Measurements from ENCODE around the gene TRIM43B.
"Not testable (repeated sequence)": the region's sequence is repeated elsewhere in the genome, so short reads cannot be mapped to it uniquely, and the experiment has no call there.

The TRIM43B gene

DNA sequence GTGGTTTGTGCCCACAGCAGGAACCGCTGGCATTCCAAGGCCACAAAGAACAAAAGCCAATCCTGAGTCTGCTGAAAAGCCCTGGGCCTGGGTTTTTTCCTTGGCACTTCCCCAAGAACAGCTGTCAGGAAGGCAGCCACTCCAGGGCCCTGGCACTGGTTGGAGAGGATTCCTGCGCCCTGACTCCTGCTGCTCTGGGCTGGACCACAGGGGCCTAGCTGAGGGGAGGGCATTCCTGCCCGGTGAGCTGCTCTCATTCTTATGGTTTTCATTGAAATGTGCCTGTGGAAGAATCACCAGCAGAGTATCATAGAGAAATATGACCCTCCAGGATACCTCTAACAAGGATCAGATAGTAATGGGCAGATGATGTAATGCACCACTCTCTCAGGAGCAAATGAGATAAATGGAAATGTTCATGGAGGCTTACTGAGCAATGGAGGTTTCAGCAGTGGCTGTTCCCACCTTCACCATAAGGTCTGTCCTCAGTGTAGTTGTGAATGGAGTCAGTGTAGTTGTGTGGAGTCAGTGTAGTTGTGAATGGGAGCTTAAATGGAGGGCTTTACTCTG is 50.0 kb downstream of the TRIM43B start:
- in situ Hi-C loops (cut with MboI; ENCODE audit: low sequenced_read_pairs), result not testable (repeated sequence)

DNA sequence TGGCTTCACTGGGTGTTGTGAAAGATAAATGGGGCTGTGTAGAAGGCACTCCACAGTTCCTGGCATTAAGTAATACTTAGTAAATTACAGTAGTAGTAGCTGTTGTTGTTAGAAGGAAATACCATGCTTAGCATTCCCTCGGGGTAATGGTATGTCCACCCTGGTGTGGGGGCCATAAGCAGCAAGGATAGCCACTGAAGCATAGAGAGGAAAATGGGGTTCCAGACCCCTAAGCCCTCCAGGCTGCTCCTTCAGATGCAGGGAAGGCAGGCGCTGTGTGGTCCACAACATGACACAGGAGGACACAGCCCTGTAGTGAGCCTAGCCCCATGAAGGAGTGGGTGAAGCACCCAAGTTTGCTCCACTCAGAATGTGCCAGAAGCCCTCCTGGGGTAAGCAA is 50.6 kb downstream of the TRIM43B start:
- in situ Hi-C loops (cut with MboI; ENCODE audit: low sequenced_read_pairs), result not testable (repeated sequence)

DNA sequence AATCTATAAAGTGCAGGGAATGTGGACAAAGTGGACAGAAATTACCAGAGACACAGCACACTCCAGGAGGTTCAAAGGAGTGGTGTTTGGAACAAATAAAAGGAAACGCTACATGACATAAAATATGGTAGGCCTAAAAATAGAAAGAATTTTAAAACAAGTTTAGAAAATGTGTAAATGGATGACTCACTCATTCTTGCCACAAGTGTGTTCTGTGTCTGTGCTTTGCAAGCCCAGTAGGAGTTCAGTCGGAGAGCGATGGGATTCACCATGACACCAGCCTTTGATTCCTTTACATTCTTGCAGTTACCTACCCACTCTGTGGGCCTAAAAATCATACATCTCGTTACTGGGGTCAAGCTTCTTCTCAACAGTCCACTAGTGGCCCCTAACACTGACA is 51.2 kb downstream of the TRIM43B start:
- in situ Hi-C loops (cut with MboI; ENCODE audit: low sequenced_read_pairs), result not testable (repeated sequence)

DNA sequence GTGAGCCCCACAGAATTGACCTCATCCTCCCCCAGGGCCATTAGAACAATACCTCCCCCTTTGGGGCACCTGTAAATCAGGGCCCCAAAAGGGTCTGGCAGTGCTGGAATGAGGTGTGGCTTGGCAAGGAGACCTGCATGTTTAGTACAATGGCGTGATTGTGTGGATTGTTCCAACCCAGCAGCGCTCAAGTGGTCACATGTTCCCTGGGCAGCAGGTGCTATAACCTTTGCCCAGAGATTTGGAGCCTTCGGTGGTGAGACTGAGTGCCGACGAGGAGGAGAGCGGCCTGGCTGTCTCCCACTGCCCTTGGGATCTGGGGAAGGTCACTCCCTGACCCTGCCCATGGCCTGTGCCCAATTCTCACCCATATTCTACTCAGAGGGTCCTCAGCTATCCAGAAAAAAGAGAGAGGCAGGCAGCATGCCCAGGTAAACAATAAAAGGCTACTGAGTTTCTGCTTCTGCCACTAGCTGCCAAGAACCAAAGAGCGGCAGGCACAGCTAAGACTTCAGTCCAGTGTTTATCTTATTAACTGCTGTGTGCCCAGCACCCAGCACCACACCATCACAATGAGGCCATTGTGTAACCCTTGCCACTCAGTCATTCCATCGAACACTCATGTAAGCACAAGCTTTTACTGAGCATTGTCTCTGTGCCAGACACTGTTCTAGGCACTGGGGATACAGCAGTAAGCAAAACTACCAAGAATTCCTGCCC is 54.6 kb downstream of the TRIM43B start:
- in situ Hi-C loops (cut with MboI; ENCODE audit: low sequenced_read_pairs), result not testable (repeated sequence)

DNA sequence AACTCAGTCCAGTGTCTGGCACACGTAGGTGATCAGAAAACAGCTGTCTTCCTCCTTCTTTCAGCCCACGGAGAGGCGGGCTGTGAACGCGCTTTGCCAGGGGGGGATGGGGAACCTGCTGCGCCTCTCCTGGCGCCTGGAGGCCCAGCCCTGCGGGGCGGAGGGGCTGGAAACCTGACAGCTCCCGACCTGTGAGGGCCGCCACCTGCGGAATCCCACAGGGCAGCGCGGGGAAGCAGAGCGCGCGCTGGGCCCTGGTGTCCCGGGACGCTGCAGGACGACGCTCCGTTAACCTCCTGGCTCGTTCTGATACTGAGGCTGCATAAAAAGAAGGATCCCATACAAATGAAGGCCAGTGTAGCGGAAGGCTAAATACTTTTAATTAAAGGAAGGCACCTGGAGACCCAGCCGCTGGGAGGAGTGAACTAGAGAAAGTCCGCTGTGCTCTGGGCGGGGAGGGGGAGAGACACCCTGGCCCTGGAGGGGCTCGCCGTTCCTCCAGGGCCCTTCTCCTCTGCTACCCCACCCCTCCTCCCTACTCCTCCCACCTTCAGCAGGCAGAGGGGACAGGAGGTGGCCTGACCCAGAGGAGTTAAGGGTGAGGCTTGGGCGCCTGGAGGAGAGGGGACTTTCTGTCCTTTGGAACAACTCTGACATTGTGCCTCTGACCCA is 57.2 kb downstream of the TRIM43B start:
- in situ Hi-C loops (cut with MboI; ENCODE audit: low sequenced_read_pairs), result not testable (repeated sequence)

All from HL-60/S4 treated with retinoic acid at 250 ng/mL for 4 days and 3 days (cell line).